GM21390 (cell line): ENCODE data around the gene PPFIA1.

Experiments
- ATAC-seq: cut with Tn5 transposase; IDR thresholded peaks from one replicate; pipeline ENCODE4 v1.9.1; 2021; ENCODE audit not compliant: unreplicated experiment

The PPFIA1 gene

GRCh38 chr11:70352601-70353000, 82.1 kb downstream of the PPFIA1 start:
- ATAC-seq, result no peak

GRCh38 chr11:70353329-70353728, 82.8 kb downstream of the PPFIA1 start:
- no peak for ATAC-seq

GRCh38 chr11:70353900-70354568, 83.5 kb downstream of the PPFIA1 start:
- no peak for ATAC-seq

- ATAC-seq, result no peak
These were observed 84.1 kb downstream of the PPFIA1 start for GRCh38 chr11:70354629-70355028.

- ATAC-seq, result no peak
These were observed 88.3 kb downstream of the PPFIA1 start for GRCh38 chr11:70358753-70359152.

- ATAC-seq, result no peak
These were observed 89.1 kb downstream of the PPFIA1 start for GRCh38 chr11:70359451-70360205.

- ATAC-seq, result no peak
These were observed 89.7 kb downstream of the PPFIA1 start for GRCh38 chr11:70360211-70360610.

- no peak for ATAC-seq
These were observed 93.7 kb downstream of the PPFIA1 start for GRCh38 chr11:70364178-70364577.

- no peak for ATAC-seq
These were observed 94.5 kb downstream of the PPFIA1 start for GRCh38 chr11:70364745-70365543.

- ATAC-seq, result no peak
These were observed 95.0 kb downstream of the PPFIA1 start for GRCh38 chr11:70365544-70365927.

GRCh38 chr11:70367071-70367470, 96.6 kb downstream of the PPFIA1 start:
- ATAC-seq, result no peak

- ATAC-seq, result no peak
These were observed 98.5 kb downstream of the PPFIA1 start for GRCh38 chr11:70368961-70369360.

- no peak for ATAC-seq
These were observed 100.8 kb downstream of the PPFIA1 start for GRCh38 chr11:70371241-70371640.

GRCh38 chr11:70372076-70372475, 101.6 kb downstream of the PPFIA1 start:
- no peak for ATAC-seq

GRCh38 chr11:70376621-70377020, 106.1 kb downstream of the PPFIA1 start:
- ATAC-seq, result no peak

- ATAC-seq, result no peak
These were observed 107.2 kb downstream of the PPFIA1 start for GRCh38 chr11:70377645-70378044.

GRCh38 chr11:70378506-70379134, 108.1 kb downstream of the PPFIA1 start:
- ATAC-seq, result no peak

GRCh38 chr11:70381350-70381749, 110.9 kb downstream of the PPFIA1 start:
- ATAC-seq, result no peak

- no peak for ATAC-seq
These were observed 111.7 kb downstream of the PPFIA1 start for GRCh38 chr11:70381872-70382861.
